ENCODE data around the gene GUSB. TPM values are rescaled to one million over a fixed set of nuclear protein-coding genes. Genes with fewer than 3 reads are reported as not detected.

Gene GUSB
- total RNA-seq, 1 donor from 2014 or later = 53.6 TPM

DNA sequence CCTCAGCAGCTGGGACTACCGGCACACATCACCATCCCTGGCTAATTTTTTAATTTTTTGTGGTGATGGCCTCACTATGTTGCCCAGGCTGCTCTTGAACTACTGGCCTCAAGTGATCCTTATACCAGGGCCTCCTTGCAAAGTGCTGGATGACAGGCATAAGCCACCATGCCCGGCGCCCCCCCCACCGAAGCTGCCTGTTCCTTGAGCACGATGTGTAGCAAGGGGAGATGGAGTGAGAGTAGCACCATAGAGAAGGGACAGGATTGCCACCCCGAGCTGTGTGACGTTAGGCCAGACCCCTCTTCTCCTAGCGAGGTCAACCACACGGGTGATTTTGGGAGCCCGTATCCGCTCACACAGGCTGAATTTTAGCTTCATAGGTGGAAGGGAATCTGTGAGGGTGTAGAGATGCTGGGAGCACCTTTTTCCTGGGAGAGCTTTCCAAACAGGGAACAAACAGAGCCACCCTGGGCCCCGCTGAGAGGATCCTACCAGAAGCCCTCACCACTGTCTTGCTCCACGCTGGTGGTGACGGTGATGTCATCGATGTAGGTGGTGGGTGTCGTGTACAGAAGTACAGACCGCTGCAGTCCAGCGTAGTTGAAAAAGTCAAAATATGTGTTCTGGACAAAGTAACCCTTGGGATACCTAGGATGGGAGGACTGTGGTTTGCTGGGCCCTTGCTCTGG, 3.0 kb downstream of the GUSB start:
- Mint-ChIP-seq H3K27me3 (ENCODE audit: unreplicated experiment) (no peaks in the 10 kb centered on the region), H3K4me3 (ENCODE audit: unreplicated experiment) (peak overlapping the region; percentile 47), H3K4me1 (ENCODE audit: unreplicated experiment) (no peaks in the 10 kb centered on the region), H3K9me3 (ENCODE audit: unreplicated experiment) (no peaks in the 10 kb centered on the region), H3K36me3 (ENCODE audit: low read depth, unreplicated experiment) (no peaks in the 10 kb centered on the region), H3K27ac (ENCODE audit: unreplicated experiment) (no peak overlapping the region)
- DNase-seq (ENCODE audit: low spot score) = no peak
- TF ChIP-seq, protein P1, sequence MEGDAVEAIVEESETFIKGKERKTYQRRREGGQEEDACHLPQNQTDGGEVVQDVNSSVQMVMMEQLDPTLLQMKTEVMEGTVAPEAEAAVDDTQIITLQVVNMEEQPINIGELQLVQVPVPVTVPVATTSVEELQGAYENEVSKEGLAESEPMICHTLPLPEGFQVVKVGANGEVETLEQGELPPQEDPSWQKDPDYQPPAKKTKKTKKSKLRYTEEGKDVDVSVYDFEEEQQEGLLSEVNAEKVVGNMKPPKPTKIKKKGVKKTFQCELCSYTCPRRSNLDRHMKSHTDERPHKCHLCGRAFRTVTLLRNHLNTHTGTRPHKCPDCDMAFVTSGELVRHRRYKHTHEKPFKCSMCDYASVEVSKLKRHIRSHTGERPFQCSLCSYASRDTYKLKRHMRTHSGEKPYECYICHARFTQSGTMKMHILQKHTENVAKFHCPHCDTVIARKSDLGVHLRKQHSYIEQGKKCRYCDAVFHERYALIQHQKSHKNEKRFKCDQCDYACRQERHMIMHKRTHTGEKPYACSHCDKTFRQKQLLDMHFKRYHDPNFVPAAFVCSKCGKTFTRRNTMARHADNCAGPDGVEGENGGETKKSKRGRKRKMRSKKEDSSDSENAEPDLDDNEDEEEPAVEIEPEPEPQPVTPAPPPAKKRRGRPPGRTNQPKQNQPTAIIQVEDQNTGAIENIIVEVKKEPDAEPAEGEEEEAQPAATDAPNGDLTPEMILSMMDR (IDR thresholded peaks at IDR 0.05; ENCODE audit: unreplicated experiment) = no peak

DNA sequence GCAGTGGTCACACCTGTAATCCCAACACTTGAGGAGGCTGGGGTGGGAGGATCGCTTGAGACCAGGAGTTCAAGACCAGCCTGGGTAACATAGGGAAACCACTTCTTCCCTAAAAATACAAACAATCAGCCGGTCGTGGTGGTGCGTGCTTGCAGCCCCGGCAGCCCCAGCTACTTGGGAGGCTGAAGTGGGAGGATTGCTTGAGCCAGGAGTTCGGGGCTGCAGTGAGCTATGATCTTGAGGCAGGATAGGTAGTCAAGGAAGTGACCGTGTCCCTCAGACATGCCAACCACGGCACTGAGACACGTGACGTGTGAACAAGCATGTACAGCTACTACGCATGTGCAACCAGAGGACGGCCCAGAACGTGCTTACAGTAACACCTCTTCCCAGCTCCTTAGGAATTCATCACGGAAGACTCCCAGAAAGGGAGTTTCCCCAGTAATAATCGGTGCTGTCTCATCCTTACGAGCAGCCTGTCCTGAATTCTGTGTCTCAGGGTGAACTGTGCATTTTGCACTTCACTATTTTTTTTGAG, 5.3 kb downstream of the GUSB start:
- Mint-ChIP-seq H3K27ac (ENCODE audit: unreplicated experiment) (peak overlapping the region; percentile 59), H3K4me1 (ENCODE audit: unreplicated experiment) (no peaks in the 10 kb centered on the region), H3K36me3 (ENCODE audit: low read depth, unreplicated experiment) (peaks cover 7% of the 10 kb centered on the region), H3K27me3 (ENCODE audit: unreplicated experiment) (peaks cover 4% of the 10 kb centered on the region), H3K9me3 (ENCODE audit: unreplicated experiment) (no peaks in the 10 kb centered on the region), H3K4me3 (ENCODE audit: unreplicated experiment) (no peak overlapping the region)
- TF ChIP-seq, protein P1 (IDR thresholded peaks at IDR 0.05; ENCODE audit: unreplicated experiment) = no peak
- no peak for DNase-seq (ENCODE audit: low spot score)

DNA sequence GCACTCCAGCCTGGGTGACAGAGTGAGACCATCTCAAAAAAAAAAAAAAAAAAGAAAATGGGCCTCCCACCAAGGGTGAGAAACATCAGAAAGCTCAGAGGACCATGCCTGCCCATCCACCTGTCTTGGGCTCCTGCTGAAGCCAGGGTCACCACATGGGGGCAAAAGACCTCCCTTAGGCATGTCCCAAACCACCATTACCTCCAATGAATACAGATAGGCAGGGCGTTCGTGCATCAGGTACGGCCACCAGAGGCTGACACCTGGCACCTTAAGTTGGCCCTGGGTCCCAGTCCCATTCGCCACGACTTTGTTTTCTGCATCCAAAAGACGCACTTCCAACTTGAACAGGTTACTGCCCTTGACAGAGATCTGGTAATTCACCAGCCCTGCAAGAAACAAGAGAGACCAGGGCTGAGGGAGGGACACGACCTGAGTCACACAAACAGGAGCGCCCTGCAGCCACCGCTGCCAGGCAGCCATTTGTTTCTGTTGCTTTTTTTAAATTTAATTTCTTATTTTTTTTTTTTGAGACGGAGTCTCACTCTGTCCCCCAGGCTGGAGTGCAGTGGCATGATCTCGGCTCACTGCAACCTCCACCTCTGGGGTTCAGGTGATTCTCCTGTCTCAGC, 6.1 kb downstream of the GUSB start:
- DNase-seq (ENCODE audit: low spot score) = no peak
- Mint-ChIP-seq H3K9me3 (ENCODE audit: unreplicated experiment) (no peaks in the 10 kb centered on the region), H3K27me3 (ENCODE audit: unreplicated experiment) (peaks cover 4% of the 10 kb centered on the region), H3K27ac (ENCODE audit: unreplicated experiment) (no peak overlapping the region), H3K4me3 (ENCODE audit: unreplicated experiment) (no peak overlapping the region), H3K36me3 (ENCODE audit: low read depth, unreplicated experiment) (peaks cover 7% of the 10 kb centered on the region), H3K4me1 (ENCODE audit: unreplicated experiment) (no peaks in the 10 kb centered on the region)
- TF ChIP-seq, protein P1 (IDR thresholded peaks at IDR 0.05; ENCODE audit: unreplicated experiment) = no peak

GRCh38 chr7:65974876-65975275, 7.1 kb downstream of the GUSB start:
- DNase-seq (ENCODE audit: low spot score) = no peak
- TF ChIP-seq, protein P1 (IDR thresholded peaks at IDR 0.05; ENCODE audit: unreplicated experiment) = no peak
- Mint-ChIP-seq H3K27me3 (ENCODE audit: unreplicated experiment) (peaks cover 4% of the 10 kb centered on the region), H3K4me1 (ENCODE audit: unreplicated experiment) (no peaks in the 10 kb centered on the region), H3K9me3 (ENCODE audit: unreplicated experiment) (no peaks in the 10 kb centered on the region), H3K27ac (ENCODE audit: unreplicated experiment) (no peak overlapping the region), H3K4me3 (ENCODE audit: unreplicated experiment) (no peak overlapping the region), H3K36me3 (ENCODE audit: low read depth, unreplicated experiment) (peaks cover 7% of the 10 kb centered on the region)
